Myocyte (in vitro differentiated cells): Measurements from ENCODE around the gene CFAP58. TPM values are rescaled to one million over a fixed set of nuclear protein-coding genes. Genes with fewer than 3 reads are reported as not detected.
"Not testable (repeated sequence)": the region's sequence is repeated elsewhere in the genome, so short reads cannot be mapped to it uniquely, and the experiment has no call there.

Experiments used
- DNase-seq: peaks from one replicate; pipeline ENCODE4 v3.0.0-alpha.2; 2012; ENCODE audit warnings: low read depth
- total RNA-seq: library from RNA; depleted of rRNA; stranded (reverse); fragments of >200 nt; gene quantifications from 2 replicates; pipeline ENCODE4 v1.2.3, GENCODE V29; 2014

CFAP58 gene
- total RNA-seq, 1 donor from 2014 or later = 0.56 TPM

GRCh38 chr10:104433669-104434068 is 80.0 kb downstream of the CFAP58 start:
- peak; percentile 39 for DNase-seq

GRCh38 chr10:104434601-104435000 is 81.0 kb downstream of the CFAP58 start:
- DNase-seq = no peak

GRCh38 chr10:104435822-104436221 is 82.2 kb downstream of the CFAP58 start:
- DNase-seq = no peak

GRCh38 chr10:104437226-104437625 is 83.6 kb downstream of the CFAP58 start:
- no peak for DNase-seq

- peak; percentile 47 for DNase-seq
Measured at GRCh38 chr10:104440221-104440620, 86.6 kb downstream of the CFAP58 start.

- DNase-seq = peak; percentile 19
Measured at GRCh38 chr10:104441329-104442000, 87.8 kb downstream of the CFAP58 start.

- peak; percentile 30 for DNase-seq
Measured at GRCh38 chr10:104445359-104445758, 91.7 kb downstream of the CFAP58 start.

GRCh38 chr10:104446151-104446550 is 92.5 kb downstream of the CFAP58 start:
- no peak for DNase-seq

- no peak for DNase-seq
Measured at GRCh38 chr10:104447331-104447730, 93.7 kb downstream of the CFAP58 start.

- DNase-seq = no peak
Measured at GRCh38 chr10:104447906-104448305, 94.3 kb downstream of the CFAP58 start.

- no peak for DNase-seq
Measured at GRCh38 chr10:104449391-104449790, 95.8 kb downstream of the CFAP58 start.

- DNase-seq = no peak
Measured at GRCh38 chr10:104450490-104450889, 96.9 kb downstream of the CFAP58 start.

GRCh38 chr10:104450954-104451353 is 97.3 kb downstream of the CFAP58 start:
- DNase-seq = no peak

GRCh38 chr10:104452977-104453376 is 99.3 kb downstream of the CFAP58 start:
- DNase-seq = no peak

- DNase-seq = peak; percentile 18
Measured at GRCh38 chr10:104456802-104457542, 103.3 kb downstream of the CFAP58 start.

- no peak for DNase-seq
Measured at GRCh38 chr10:104457543-104457828, 103.9 kb downstream of the CFAP58 start.

GRCh38 chr10:104465575-104465974 is 111.9 kb downstream of the CFAP58 start:
- not testable (repeated sequence) for DNase-seq

- DNase-seq = not testable (repeated sequence)
Measured at GRCh38 chr10:104468818-104469217, 115.2 kb downstream of the CFAP58 start.

- no peak for DNase-seq
Measured at GRCh38 chr10:104472505-104472904, 118.9 kb downstream of the CFAP58 start.

GRCh38 chr10:104472957-104473745 is 119.5 kb downstream of the CFAP58 start:
- no peak for DNase-seq

- DNase-seq = peak; percentile 88
Measured at GRCh38 chr10:104478380-104478779, 124.7 kb downstream of the CFAP58 start.

GRCh38 chr10:104479906-104480593 is 126.4 kb downstream of the CFAP58 start:
- no peak for DNase-seq
